A549 (cell line): ENCODE results near the gene ZSWIM9. TPM values are rescaled to one million over a fixed set of nuclear protein-coding genes. Genes with fewer than 3 reads are reported as not detected.

ENCODE experiments used
- ATAC-seq, 2 experiments: fragments of 200-7000 bp in 1 of 2; fragments of >200 bp in 1 of 2; cut with Nextera tagmentation in 1 of 2; cut with Tn5 transposase in 1 of 2; 3 replicates each; pipeline versions ENCODE4 v1.8.0 to v1.9.1; 2018 to 2020; ENCODE audit warnings: mild to moderate bottlenecking in 1 of 2, moderate library complexity in 1 of 2
- CTCF ChIA-PET: fragments of 300-600 bp; sonication (Branson Sonifier 250); formaldehyde crosslinking; extraction: SDS; loops from one replicate; lab custom pipeline; 2021; ENCODE audit warnings: antibody characterized with exemption, inconsistent platforms; lab: Yijun Ruan, JAX
- POLR2A ChIA-PET: fragments of 350-600 bp; formaldehyde crosslinking; extraction: SDS; loops from one replicate; lab custom pipeline; 2021; ENCODE audit warnings: antibody characterized with exemption, inconsistent platforms; lab: Yijun Ruan, JAX
- DNase-seq, 2 experiments: peaks; one replicate each; pipeline versions ENCODE4 v3.0.0 to v3.0.0-alpha.2; 2011 to 2016; ENCODE audit warnings: low read depth in 1 of 2, low spot score in 1 of 2
- FAIRE-seq: peaks from 2 replicates; lab custom pipeline; 2011; peaks lifted over from hg19 to GRCh38; lab: Jason Lieb, UNC
- H3K27ac ChIP-seq, 2 experiments: fragments of >200 bp; sonication (Bioruptor Twin); formaldehyde crosslinking; 3 replicates each; pipeline ENCODE4 v1.5.1; 2016 to 2017
- H3K4me1 ChIP-seq: fragments of >200 bp; sonication (Bioruptor Twin); formaldehyde crosslinking; 3 replicates; pipeline ENCODE4 v1.6.1; 2016
- H3K4me2 ChIP-seq: fragments of >200 bp; sonication (Bioruptor Twin); formaldehyde crosslinking; 3 replicates; pipeline ENCODE4 v1.6.1; 2016
- H3K4me3 ChIP-seq: fragments of >200 bp; sonication (Bioruptor Twin); formaldehyde crosslinking; 3 replicates; pipeline ENCODE4 v1.5.1; 2016
- H3K9me3 ChIP-seq: fragments of >200 bp; sonication (Bioruptor Twin); formaldehyde crosslinking; 3 replicates; pipeline ENCODE4 v1.6.1; 2016
- CHD4 ChIP-seq: fragments of 200-600 bp; sonication (generic); IDR thresholded peaks from 2 replicates; pipeline ENCODE4 v1.6.1; 2016; ENCODE audit warnings: antibody characterized with exemption, mild to moderate bottlenecking, borderline replicate concordance
- FOSB ChIP-seq: fragments of 250-450 bp; sonication (Bioruptor Pico); IDR thresholded peaks from 2 replicates; pipeline ENCODE4 v1.5.0; 2020; ENCODE audit warnings: mild to moderate bottlenecking, moderate library complexity
- FOXS1 ChIP-seq: fragments of 250-450 bp; sonication (Bioruptor Pico); IDR thresholded peaks from 2 replicates; pipeline ENCODE4 v1.5.0; 2020; ENCODE audit warnings: mild to moderate bottlenecking, moderate library complexity
- HOXA7 ChIP-seq: fragments of 250-450 bp; sonication (Bioruptor Pico); IDR thresholded peaks from 2 replicates; pipeline ENCODE4 v1.5.0; 2020; ENCODE audit warnings: mild to moderate bottlenecking, moderate library complexity
- HOXB13 ChIP-seq: fragments of 250-450 bp; sonication (Bioruptor Pico); IDR thresholded peaks from 2 replicates; pipeline ENCODE4 v1.5.0; 2020; ENCODE audit warnings: low read depth, mild to moderate bottlenecking, moderate library complexity
- KDM1A ChIP-seq: fragments of 200-600 bp; sonication (generic); IDR thresholded peaks from 2 replicates; pipeline ENCODE4 v1.6.1; 2016; ENCODE audit warnings: low read depth, mild to moderate bottlenecking
- MYC ChIP-seq: IDR thresholded peaks from 2 replicates; pipeline ENCODE4 v1.6.1; 2012; ENCODE audit warnings: mild to moderate bottlenecking, inconsistent platforms, low read length, improper control_type of control experiment, borderline replicate concordance
- NPAS2 ChIP-seq: fragments of 250-450 bp; sonication (Bioruptor Pico); IDR thresholded peaks from 2 replicates; pipeline ENCODE4 v1.8.0; 2022; ENCODE audit warnings: mild to moderate bottlenecking, moderate library complexity, borderline replicate concordance
- NR3C1 ChIP-seq: fragments of >200 bp; sonication (Bioruptor Twin); formaldehyde crosslinking; IDR thresholded peaks from 3 replicates; pipeline ENCODE4 v1.6.1; 2017
- PHF8 ChIP-seq: fragments of 200-600 bp; sonication (generic); IDR thresholded peaks from 2 replicates; pipeline ENCODE4 v1.6.1; 2016; ENCODE audit warnings: low read depth, mild to moderate bottlenecking, antibody characterized with exemption, moderate library complexity, borderline replicate concordance
- POLR2AphosphoS2 ChIP-seq: conservative IDR thresholded peaks from 2 replicates; pipeline ENCODE4 v1.6.1; 2012; ENCODE audit warnings: low read length, improper control_type of control experiment, inconsistent platforms
- RARB ChIP-seq: fragments of 250-450 bp; sonication (Bioruptor Pico); IDR thresholded peaks from 2 replicates; pipeline ENCODE4 v1.8.0; 2021; ENCODE audit warnings: mild to moderate bottlenecking, moderate library complexity
- SREBF2 ChIP-seq: fragments of 450-650 bp; IDR thresholded peaks from 2 replicates; pipeline ENCODE4 v1.6.1; 2014; ENCODE audit warnings: mild to moderate bottlenecking, moderate library complexity
- TFCP2L1 ChIP-seq: fragments of 250-450 bp; sonication (Bioruptor Pico); IDR thresholded peaks from 2 replicates; pipeline ENCODE4 v1.5.0; 2021; ENCODE audit warnings: mild to moderate bottlenecking
- ZC3H11A ChIP-seq: fragments of 450-650 bp; IDR thresholded peaks from 2 replicates; pipeline ENCODE4 v1.6.1; 2014; ENCODE audit warnings: antibody characterized with exemption, mild to moderate bottlenecking
- ZSCAN20 ChIP-seq: fragments of 250-450 bp; sonication (Bioruptor Pico); IDR thresholded peaks from 2 replicates; pipeline ENCODE4 v1.8.0; 2022; ENCODE audit warnings: mild to moderate bottlenecking, moderate library complexity
- WGBS: methylation state at CpG from one replicate; pipeline ENCODE4 v1.1.6; 2017; ENCODE audit errors: missing lambda C conversion rate; 5-methylcytosine and 5-hydroxymethylcytosine counted together
- polyA plus RNA-seq, 4 experiments: library from polyadenylated mRNA; depleted of rRNA in 3 of 4; stranded (reverse); fragments of >200 nt; fragmentation: RNase III in 1 of 4; extraction: RNeasy Plus Mini Kit Qiagen cat#74134 plus additional on column Dnase treatment in 1 of 4; gene quantifications; 2 replicates in 3 of 4; 3 replicates in 1 of 4; pipeline ENCODE4 v1.2.3, GENCODE V29; 2011 to 2017
- TF ChIP-seq, protein P1 (sequence below): IDR thresholded peaks from 2 replicates; pipeline ENCODE4 v1.6.1; 2012
- TF ChIP-seq, protein P2 (sequence below): fragments of 450-650 bp; IDR thresholded peaks from 2 replicates; pipeline ENCODE4 v1.6.1; 2014; ENCODE audit warnings: antibody characterized with exemption
- TF ChIP-seq, protein P3 (sequence below): IDR thresholded peaks from 2 replicates; pipeline ENCODE4 v1.6.1; 2012; ENCODE audit warnings: low read depth, borderline replicate concordance
- TF ChIP-seq, protein P4 (sequence below): IDR thresholded peaks from 2 replicates; pipeline ENCODE4 v1.6.1; 2012

ZSWIM9 gene
- polyA plus RNA-seq, 2 of the 4 experiments (the other 2 are of a cell fraction) = 1.2 to 13.4 TPM

DNA sequence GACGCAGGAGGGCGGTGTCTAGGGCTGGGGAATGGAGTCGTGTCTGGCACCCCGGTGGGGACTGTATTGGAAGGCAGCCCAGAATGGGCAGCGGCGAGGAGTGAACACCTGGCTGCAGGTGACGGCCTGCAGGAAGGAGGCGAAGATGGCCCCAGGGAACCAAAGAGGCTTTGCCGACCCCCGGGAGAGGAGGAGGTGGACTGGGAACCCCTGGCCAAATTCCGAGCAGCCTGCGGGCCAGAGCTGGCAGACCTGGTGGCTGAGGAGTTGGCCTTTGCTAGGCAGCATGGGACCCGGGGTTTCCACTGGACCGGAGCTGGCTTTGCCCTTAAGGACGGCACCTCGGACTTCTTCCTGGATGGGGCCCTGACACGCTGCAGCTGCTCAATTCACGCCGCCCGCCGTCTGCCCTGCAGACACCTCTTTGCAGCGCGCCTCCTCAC lies 25.9 kb downstream of the ZSWIM9 start:
- ATAC-seq (peak; percentile 26 to 36; a peak in 4 of 6 replicates), DNase-seq (no peak), FAIRE-seq (no peak)
- H3K4me2 ChIP-seq = no peak overlapping the region
- no peaks in the 10 kb centered on the region for H3K4me1 ChIP-seq
- H3K4me3 ChIP-seq = no peak overlapping the region
- TF ChIP-seq, protein P1, sequence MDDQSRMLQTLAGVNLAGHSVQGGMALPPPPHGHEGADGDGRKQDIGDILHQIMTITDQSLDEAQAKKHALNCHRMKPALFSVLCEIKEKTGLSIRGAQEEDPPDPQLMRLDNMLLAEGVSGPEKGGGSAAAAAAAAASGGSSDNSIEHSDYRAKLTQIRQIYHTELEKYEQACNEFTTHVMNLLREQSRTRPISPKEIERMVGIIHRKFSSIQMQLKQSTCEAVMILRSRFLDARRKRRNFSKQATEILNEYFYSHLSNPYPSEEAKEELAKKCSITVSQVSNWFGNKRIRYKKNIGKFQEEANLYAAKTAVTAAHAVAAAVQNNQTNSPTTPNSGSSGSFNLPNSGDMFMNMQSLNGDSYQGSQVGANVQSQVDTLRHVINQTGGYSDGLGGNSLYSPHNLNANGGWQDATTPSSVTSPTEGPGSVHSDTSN = peak; percentile 14; the same call in 1 of the 2 replicates
- TF ChIP-seq MYC = no peak
- H3K27ac ChIP-seq = no peak overlapping the region
- WGBS = 89% methylated on average over 20 of the region's 23 CpGs
- H3K9me3 ChIP-seq = no peaks in the 10 kb centered on the region
- CTCF ChIA-PET = interaction anchor here (0.7 to 1.4 kb wide), 4 partner anchors 23 to 71 kb away, joined by 3 to 5 read pairs (median 3); partner anchors contain the start of gene ZSWIM9
- POLR2A ChIA-PET = no interaction called here

DNA sequence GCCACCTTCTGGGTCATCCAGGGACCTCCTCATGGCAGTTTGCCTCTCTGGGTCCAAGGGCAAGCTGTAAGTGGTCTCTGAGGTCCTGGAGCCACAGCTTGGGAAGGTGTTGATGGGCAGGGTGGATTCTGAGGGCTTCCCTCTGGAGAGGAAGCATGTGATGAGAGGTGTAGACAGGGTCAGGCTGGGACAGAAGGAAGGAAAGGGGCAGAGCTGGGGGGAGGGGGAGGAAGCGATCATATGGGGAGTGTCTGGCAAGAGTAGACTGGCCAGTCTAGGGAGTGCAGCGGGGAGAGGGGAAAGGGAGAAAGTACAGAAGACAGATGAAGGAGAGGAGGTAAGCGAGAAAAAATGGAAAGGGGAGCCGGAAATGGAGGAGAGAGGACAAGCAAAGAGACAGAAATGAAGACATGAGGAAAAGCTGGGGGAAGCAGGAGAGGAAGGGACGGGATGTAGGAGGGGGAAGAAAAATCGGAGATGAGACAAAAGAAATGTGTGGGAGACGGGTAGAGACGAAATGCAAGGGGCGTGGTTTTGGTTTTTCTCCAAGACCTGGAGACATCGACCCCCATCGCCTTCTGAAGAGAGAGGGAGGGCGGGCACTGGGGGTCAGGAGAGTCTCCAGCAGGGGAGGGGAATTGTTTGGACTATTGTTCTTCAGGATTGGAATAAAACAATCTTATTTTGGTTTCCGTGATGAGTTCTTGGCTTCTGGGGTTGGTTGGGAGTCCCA lies 26.6 kb downstream of the ZSWIM9 start:
- 87% methylated on average over 13 of the region's 13 CpGs for WGBS

DNA sequence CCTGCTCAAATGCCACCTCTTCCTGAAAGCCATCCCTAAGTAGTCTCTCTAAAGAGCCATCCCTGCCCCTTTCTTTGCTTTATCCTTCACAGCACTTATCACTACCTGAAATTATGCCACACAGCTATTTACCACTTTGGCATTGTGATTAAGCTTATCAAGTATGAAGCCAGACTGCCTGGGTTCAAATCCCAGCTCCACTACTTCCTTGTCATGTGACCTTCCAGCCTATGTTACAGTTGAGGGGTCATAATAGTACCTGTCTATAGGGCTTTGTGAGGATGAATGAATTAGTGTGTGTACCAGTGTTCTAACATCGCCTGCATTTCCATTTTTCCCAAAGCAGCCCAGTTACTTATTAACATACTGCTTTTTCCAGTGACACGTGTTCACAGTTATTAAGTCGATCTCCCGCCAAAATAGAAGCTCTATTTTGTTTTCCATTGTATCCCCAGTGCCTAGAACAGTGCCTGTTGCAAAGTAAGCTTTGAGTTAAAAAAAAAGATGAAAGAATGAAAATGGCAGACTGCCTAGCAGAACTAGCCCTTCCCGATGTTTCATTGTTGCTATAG lies 32.8 kb downstream of the ZSWIM9 start:
- ATAC-seq (no peak), FAIRE-seq (peak; percentile 63), DNase-seq (peak in 1 of 2 experiments; percentile 62)
- Histone ChIP-seq H3K4me1 (peaks cover 9% of the 10 kb centered on the region; the same call in 2 of the 3 replicates), H3K4me3 (peak overlapping the region; percentile 71), H3K9me3 (no peaks in the 10 kb centered on the region), H3K27ac (peak overlapping the region; percentile 85 to 90), H3K4me2 (peak overlapping the region; percentile 80)
- TF ChIP-seq ZSCAN20 (CRISPR knock-in tag) (no peak), HOXB13 (CRISPR knock-in tag) (0 out of 2 replicates have a peak, but pooled peaks have one; percentile 26), ZC3H11A (no peak)
- TF ChIP-seq, protein P2, sequence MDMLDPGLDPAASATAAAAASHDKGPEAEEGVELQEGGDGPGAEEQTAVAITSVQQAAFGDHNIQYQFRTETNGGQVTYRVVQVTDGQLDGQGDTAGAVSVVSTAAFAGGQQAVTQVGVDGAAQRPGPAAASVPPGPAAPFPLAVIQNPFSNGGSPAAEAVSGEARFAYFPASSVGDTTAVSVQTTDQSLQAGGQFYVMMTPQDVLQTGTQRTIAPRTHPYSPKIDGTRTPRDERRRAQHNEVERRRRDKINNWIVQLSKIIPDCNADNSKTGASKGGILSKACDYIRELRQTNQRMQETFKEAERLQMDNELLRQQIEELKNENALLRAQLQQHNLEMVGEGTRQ = peak; percentile 80
- WGBS = under 1% methylated on average over 5 of the region's 5 CpGs
- ChIA-PET CTCF (interaction anchor here (0.6 to 8.4 kb wide), 11 partner anchors 9 to 240 kb away, joined by 3 to 34 read pairs (median 6); partner anchors contain the start of gene PLA2G4C), POLR2A (interaction anchor here (0.6 to 2.1 kb wide), 23 partner anchors 8 to 1065 kb away, joined by 3 to 17 read pairs (median 4); partner anchors contain the start of genes CARD8 and PLA2G4C)

More for the DNA sequence above, 26.6 kb downstream of the ZSWIM9 start:
- H3K4me3 ChIP-seq = no peak overlapping the region
- no peak for DNase-seq
- ChIA-PET CTCF (interaction anchor here (0.6 to 1.4 kb wide), 6 partner anchors 22 to 70 kb away, joined by 3 to 5 read pairs (median 3); partner anchors contain the start of gene ZSWIM9), POLR2A (interaction anchor here (0.5 to 0.6 kb wide), 2 partner anchors 11 to 36 kb away, joined by 3 to 5 read pairs; no protein-coding TSS in a partner anchor)
- 0 out of 2 replicates have a peak, but pooled peaks have one; percentile 55 for TF ChIP-seq POLR2AphosphoS2
- TF ChIP-seq RARB (CRISPR knock-in tag) = no peak
- H3K27ac ChIP-seq = no peak overlapping the region
- no peaks in the 10 kb centered on the region for H3K4me1 ChIP-seq
- H3K9me3 ChIP-seq = no peaks in the 10 kb centered on the region
- no peak for FAIRE-seq
- H3K4me2 ChIP-seq = no peak overlapping the region
- peak; percentile 35 to 47; a peak in 4 of 6 replicates for ATAC-seq

DNA sequence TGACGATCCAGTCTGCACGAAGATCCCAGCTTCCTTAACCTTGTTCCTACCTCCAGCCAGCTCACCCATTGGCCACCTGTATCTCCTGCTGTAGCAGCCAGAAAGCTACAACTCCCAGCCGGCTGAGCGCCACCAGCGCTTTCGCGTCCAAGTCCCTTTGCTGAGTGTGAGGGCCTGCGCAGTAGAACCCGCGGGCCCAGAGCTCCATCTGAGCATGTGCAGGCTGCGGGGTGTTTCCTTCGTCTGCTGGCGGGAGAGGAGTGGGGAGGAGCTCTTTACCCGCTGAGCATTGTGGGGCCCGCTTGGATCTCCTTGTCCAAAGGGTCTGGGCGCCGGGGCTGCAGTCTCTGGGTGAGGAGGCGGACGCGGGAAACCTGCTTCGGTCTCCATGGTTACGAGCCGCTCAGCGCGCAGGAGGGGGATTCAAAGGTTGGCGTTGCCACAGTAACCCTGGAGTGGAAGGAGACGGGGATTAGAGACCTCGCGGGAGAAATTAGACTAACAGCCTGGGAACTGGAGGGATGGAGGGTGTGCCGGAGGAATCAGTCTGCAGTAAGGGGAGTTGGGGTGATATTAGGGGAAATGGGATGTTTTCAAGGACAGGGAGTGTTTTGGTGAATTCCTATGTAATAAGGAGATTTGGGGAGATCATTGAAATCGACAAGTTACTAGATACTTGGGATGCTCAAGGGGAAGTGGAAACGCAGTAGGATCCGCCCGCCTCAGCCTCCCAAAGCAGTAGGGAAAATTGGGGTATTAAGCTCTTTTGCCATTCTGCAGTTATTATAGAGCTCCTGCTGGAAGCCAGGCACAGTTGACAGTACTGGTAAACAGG lies 33.5 kb downstream of the ZSWIM9 start:
- POLR2A ChIA-PET = interaction anchor here (0.6 to 2.1 kb wide), 24 partner anchors 8 to 1065 kb away, joined by 3 to 17 read pairs (median 4); partner anchors contain the start of genes CARD8, PLA2G4C and TMEM143
- no peaks in the 10 kb centered on the region for H3K9me3 ChIP-seq
- peak overlapping the region; percentile 71 for H3K4me3 ChIP-seq
- H3K27ac ChIP-seq = peak overlapping the region; percentile 85 to 90
- H3K4me1 ChIP-seq = peaks cover 9% of the 10 kb centered on the region; the same call in 2 of the 3 replicates
- peak; percentile 99 for FAIRE-seq
- under 1% methylated on average over 34 of the region's 34 CpGs for WGBS
- ATAC-seq = peak; percentile 99
- CTCF ChIA-PET = interaction anchor here (0.6 to 8.4 kb wide), 10 partner anchors 9 to 241 kb away, joined by 3 to 34 read pairs (median 7); partner anchors contain the start of gene PLA2G4C
- peak overlapping the region; percentile 80 for H3K4me2 ChIP-seq
- DNase-seq = peak; percentile 98 to 99
- TF ChIP-seq, protein P1 = 0 out of 2 replicates have a peak, but pooled peaks have one; percentile 55
- TF ChIP-seq HOXA7 = peak; percentile 96; the same call in 1 of the 2 replicates
- TF ChIP-seq FOXS1 = no peak
- TF ChIP-seq SREBF2 = no peak
- no peak for TF ChIP-seq NPAS2 (CRISPR knock-in tag)
- TF ChIP-seq FOSB (CRISPR knock-in tag) = peak; percentile 74; the same call in 1 of the 2 replicates
- no peak for TF ChIP-seq NR3C1
- TF ChIP-seq, protein P3, sequence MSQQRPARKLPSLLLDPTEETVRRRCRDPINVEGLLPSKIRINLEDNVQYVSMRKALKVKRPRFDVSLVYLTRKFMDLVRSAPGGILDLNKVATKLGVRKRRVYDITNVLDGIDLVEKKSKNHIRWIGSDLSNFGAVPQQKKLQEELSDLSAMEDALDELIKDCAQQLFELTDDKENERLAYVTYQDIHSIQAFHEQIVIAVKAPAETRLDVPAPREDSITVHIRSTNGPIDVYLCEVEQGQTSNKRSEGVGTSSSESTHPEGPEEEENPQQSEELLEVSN = peak; percentile 97
- peak; percentile 53; the same call in 1 of the 2 replicates for TF ChIP-seq PHF8
- TF ChIP-seq CHD4 = no peak
- no peak for TF ChIP-seq KDM1A
- TF ChIP-seq, protein P4, sequence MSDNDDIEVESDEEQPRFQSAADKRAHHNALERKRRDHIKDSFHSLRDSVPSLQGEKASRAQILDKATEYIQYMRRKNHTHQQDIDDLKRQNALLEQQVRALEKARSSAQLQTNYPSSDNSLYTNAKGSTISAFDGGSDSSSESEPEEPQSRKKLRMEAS = peak; percentile 92
- TF ChIP-seq TFCP2L1 (CRISPR knock-in tag) = peak; percentile 90
